ENCODE data around the gene TTC22.

The TTC22 gene

DNA sequence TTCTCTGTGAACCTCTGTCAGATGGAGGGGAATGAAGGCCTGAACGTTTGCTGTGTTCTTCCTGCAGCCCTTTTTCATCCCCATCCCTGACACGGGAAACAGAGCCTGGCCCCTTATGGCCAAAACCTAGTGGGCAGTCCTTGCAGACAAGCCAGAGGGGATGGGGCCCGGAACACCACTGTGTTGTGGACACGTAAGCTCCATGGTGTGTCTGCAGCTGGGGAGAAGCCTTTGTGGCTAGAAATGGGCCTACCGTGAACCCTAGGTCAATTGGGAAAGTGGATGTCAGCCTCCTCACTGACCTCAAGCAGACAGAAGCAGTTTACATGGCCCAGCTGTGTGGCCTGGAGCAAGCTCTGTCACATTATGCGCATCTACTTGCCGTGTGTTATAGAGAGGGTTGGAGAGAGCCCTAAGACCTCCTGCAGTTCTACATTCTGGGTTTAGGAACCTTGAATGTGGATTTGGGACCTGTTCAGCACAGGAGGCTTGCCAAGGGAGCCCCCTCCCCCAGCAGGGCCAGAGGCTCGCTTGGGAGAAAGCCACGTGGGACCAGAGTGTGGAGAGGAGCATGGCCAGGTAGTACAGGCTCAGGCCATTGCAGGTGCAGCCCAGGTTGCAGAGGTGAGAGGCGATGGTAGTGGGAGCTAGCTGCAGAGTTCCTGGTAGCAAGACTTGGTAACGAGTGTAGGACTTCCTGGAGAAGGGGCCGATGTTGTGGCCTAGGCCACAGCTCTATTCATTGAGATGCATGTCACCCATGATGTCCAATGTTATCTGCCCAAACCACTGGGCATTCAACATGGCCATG, 57.5 kb downstream of the TTC22 start:
- Histone ChIP-seq H3K9me3 (ENCODE audit: control insufficient read depth in 1 of 2, low read length in 2 of 2) (no peaks in the 10 kb centered on the region), H3K36me3 (ENCODE audit: control insufficient read depth in 1 of 2, insufficient read depth in 2 of 2, low read length in 2 of 2) (peaks cover 26 to 36% of the 10 kb centered on the region in 2 donors), H3K4me1 (ENCODE audit: control insufficient read depth in 1 of 2, insufficient read depth in 2 of 2, low read length in 2 of 2) (no peaks in the 10 kb centered on the region), H3K27me3 (ENCODE audit: low read depth, low read length) (no peaks in the 10 kb centered on the region), H3K27ac (ENCODE audit: low read length) (no peak overlapping the region), H3K4me3 (ENCODE audit: low read depth in 1 of 2, low read length in 2 of 2) (no peak overlapping the region)

DNA sequence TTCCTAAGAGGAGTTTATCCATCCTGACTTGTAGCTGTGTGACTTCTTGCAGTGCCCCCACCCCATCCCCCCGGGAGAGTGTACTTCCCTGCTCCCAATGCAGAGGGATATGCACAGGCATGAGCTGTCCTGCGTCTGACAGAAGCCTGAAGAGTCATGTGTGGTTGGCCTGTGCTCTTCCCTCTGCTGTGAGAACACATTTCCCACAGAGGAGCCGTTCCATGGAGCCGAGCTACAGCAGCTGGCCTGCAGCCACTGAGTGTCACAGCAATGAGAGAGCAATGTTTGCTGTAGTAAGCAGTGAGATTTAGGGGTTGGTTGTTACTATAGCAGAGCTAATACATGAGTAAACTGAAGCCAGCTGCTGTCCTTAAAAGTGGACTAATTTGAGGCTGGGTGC, 58.8 kb downstream of the TTC22 start:
- H3K36me3 ChIP-seq (ENCODE audit: control insufficient read depth in 1 of 2, insufficient read depth in 2 of 2, low read length in 2 of 2), result peaks cover 36 to 50% of the 10 kb centered on the region in 2 donors
- no peaks in the 10 kb centered on the region for H3K27me3 ChIP-seq (ENCODE audit: low read depth, low read length)
- no peaks in the 10 kb centered on the region for H3K4me1 ChIP-seq (ENCODE audit: control insufficient read depth in 1 of 2, insufficient read depth in 2 of 2, low read length in 2 of 2)
- no peaks in the 10 kb centered on the region for H3K9me3 ChIP-seq (ENCODE audit: control insufficient read depth in 1 of 2, low read length in 2 of 2)
- no peak overlapping the region for H3K27ac ChIP-seq (ENCODE audit: low read length)
- H3K4me3 ChIP-seq (ENCODE audit: low read depth in 1 of 2, low read length in 2 of 2), result no peak overlapping the region

DNA sequence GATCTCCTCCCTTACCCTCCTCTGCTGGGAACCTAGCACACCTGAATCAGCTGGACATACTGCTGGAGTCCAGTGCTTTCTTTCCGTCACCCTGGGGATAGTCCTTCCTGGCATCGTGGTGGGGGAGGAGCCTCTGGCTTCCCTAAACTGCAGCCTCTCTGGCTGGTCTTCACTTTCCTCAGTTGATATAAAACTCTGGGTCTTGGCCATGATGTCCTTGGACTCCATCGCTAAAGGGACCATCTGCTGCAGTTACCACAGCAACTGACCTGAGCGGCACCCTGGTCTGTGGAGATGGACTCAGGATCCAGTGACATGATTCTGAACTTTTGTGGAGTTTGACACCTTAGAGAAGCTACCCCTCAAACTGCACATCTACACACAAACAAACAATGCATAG, 59.6 kb downstream of the TTC22 start:
- Histone ChIP-seq H3K27me3 (ENCODE audit: low read depth, low read length) (no peaks in the 10 kb centered on the region), H3K9me3 (ENCODE audit: control insufficient read depth in 1 of 2, low read length in 2 of 2) (no peaks in the 10 kb centered on the region), H3K4me1 (ENCODE audit: control insufficient read depth in 1 of 2, insufficient read depth in 2 of 2, low read length in 2 of 2) (no peaks in the 10 kb centered on the region), H3K27ac (ENCODE audit: low read length) (no peak overlapping the region), H3K36me3 (ENCODE audit: control insufficient read depth in 1 of 2, insufficient read depth in 2 of 2, low read length in 2 of 2) (peaks cover 41 to 57% of the 10 kb centered on the region in 2 donors), H3K4me3 (ENCODE audit: low read depth in 1 of 2, low read length in 2 of 2) (no peak overlapping the region)

DNA sequence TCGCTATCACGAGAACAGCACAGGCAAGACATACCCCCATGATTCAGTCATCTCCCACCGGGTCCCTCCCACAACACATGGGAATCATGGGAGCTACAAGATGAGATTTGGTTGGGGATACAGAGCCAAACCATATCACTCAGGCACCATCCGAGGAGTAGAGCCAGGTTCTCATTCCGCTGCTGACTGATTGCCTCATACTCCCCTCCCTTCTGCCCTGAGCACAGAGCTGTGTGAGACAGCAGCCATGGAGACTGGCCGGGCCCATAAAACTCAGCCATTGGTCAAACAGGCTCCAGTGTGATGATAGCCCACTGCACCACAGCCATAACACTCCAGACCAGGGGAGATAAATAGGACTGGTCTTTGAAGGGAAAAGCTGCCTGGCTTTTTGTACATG, 62.9 kb downstream of the TTC22 start:
- H3K9me3 ChIP-seq (ENCODE audit: control insufficient read depth in 1 of 2, low read length in 2 of 2), result no peaks in the 10 kb centered on the region
- H3K27ac ChIP-seq (ENCODE audit: low read length), result no peak overlapping the region
- H3K4me3 ChIP-seq (ENCODE audit: low read depth in 1 of 2, low read length in 2 of 2), result no peak overlapping the region
- H3K36me3 ChIP-seq (ENCODE audit: control insufficient read depth in 1 of 2, insufficient read depth in 2 of 2, low read length in 2 of 2), result peaks cover 41 to 75% of the 10 kb centered on the region in 2 donors
- H3K4me1 ChIP-seq (ENCODE audit: control insufficient read depth in 1 of 2, insufficient read depth in 2 of 2, low read length in 2 of 2), result no peaks in the 10 kb centered on the region
- H3K27me3 ChIP-seq (ENCODE audit: low read depth, low read length), result no peaks in the 10 kb centered on the region

DNA sequence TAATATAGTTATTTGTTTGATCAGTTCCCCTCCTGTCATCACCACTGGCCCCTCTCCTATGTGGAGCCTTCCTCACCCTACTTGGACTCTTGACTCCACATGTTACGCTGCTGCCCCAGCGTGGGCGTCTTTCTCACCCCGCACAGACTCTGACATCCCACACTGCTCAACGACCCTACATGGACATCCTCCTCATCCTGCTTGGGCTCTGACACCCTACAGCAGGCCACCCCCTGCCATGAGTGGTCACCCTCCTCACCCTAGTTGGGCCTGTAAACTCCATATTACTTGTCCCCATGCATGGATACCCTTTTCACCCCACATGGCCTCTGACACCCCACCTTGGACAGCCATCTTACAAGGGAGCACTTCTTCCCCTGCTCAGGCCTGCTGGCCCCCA, 64.4 kb downstream of the TTC22 start:
- Histone ChIP-seq H3K36me3 (ENCODE audit: control insufficient read depth in 1 of 2, insufficient read depth in 2 of 2, low read length in 2 of 2) (peaks cover 39 to 69% of the 10 kb centered on the region in 2 donors), H3K4me3 (ENCODE audit: low read depth in 1 of 2, low read length in 2 of 2) (no peak overlapping the region)

More for the DNA sequence above, 64.4 kb downstream of the TTC22 start:
- no peaks in the 10 kb centered on the region for H3K27me3 ChIP-seq (ENCODE audit: low read depth, low read length)
- no peak overlapping the region for H3K27ac ChIP-seq (ENCODE audit: low read length)
- no peaks in the 10 kb centered on the region for H3K4me1 ChIP-seq (ENCODE audit: control insufficient read depth in 1 of 2, insufficient read depth in 2 of 2, low read length in 2 of 2)
- no peaks in the 10 kb centered on the region for H3K9me3 ChIP-seq (ENCODE audit: control insufficient read depth in 1 of 2, low read length in 2 of 2)
